GM19438 (cell line): ENCODE data around the gene ITPK1.
"Not testable (repeated sequence)": the region's sequence is repeated elsewhere in the genome, so short reads cannot be mapped to it uniquely, and the experiment has no call there.

ENCODE experiments used
- ATAC-seq: cut with Tn5 transposase; IDR thresholded peaks from one replicate; pipeline ENCODE4 v1.9.1; 2021; ENCODE audit warnings: low read depth; ENCODE audit not compliant: unreplicated experiment

ITPK1 gene

GRCh38 chr14:93105856-93106255 is 9.9 kb downstream of the ITPK1 start:
- not testable (repeated sequence) for ATAC-seq

- no peak for ATAC-seq
These were observed 10.4 kb downstream of the ITPK1 start for GRCh38 chr14:93105362-93105761.

DNA sequence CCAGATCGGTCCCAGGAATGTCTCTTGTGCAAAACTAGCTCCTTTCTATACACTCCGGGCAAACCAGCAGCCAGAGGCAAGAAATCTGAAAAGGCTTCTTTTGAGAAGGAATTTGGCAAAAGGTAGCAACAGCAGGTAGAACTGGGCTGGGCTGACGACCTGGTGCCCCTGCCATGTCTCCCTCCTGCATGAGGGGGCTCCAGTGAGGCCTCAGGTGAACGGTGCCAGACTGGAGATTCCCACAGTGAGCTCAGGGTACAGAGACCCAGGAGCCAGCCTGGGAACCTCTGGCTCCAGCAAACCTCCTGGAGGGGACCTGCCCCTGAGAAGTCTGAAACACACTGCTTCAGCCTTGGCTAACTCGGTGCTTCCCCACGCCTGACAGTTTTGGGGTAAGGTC is 10.8 kb downstream of the ITPK1 start:
- no peak for ATAC-seq

- ATAC-seq = peak; percentile 89
These were observed 12.2 kb downstream of the ITPK1 start for GRCh38 chr14:93103392-93104080.

DNA sequence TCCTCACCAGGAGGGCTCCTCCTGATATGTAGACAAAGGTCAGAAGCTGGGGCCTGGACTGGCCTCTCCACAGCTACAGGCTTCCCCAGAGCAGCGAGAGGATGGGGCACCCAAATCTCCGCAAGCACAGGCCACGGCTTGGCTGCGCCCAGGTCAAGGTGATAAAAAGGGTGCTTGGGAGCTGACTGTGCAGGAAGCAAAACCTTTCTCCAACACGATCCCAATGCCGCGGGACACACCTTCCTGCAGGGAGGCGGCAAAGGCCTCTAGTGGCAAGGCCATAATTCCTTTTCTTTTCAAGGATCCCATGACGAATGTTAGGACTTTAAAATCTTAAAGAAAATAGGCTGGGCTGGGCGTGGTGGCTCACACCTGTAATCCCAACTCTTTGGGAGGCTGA is 13.6 kb downstream of the ITPK1 start:
- no peak for ATAC-seq

GRCh38 chr14:93101181-93101580 is 14.5 kb downstream of the ITPK1 start:
- no peak for ATAC-seq

DNA sequence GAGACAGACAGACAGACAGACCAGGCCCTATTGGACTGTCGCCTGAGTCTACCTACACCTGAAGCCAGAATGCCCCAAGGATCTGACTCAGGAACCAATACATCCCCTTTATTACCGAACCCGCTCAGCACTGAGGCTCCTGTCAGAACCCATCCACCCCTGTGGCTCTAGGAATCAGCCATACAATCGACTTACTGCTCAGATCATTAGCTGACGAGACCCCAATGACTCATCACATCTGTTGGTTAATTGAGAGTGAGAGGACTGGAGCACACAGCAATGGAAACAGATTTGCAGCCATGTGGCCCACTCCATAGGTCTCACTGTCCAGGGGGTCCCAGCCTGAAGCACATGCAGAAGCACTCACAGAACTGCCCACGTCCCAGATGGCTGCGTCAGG is 15.2 kb downstream of the ITPK1 start:
- ATAC-seq = no peak

DNA sequence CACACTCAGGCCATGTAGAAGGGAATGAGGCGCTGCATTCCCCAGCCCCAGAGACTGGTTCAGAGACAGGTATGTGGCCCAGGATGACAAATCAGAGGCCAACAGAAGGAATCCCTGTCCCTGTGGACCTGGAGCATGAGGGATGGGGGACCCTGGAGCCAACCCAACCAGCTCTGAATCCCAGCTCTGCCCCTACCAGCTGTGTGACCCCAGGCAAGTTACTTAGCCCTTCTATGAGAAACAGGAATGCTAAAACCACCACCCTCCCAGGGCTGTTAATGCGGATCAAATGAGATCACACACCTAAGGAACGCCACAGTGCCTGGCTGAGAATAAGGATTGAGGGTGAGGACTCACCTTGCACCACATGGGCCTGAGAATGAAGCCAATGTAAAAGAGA is 15.6 kb downstream of the ITPK1 start:
- ATAC-seq = no peak

- ATAC-seq = no peak
These were observed 16.1 kb downstream of the ITPK1 start for GRCh38 chr14:93099643-93100042.

GRCh38 chr14:93099196-93099595 is 16.5 kb downstream of the ITPK1 start:
- ATAC-seq = no peak

- no peak for ATAC-seq
These were observed 18.9 kb downstream of the ITPK1 start for GRCh38 chr14:93096691-93097322.

DNA sequence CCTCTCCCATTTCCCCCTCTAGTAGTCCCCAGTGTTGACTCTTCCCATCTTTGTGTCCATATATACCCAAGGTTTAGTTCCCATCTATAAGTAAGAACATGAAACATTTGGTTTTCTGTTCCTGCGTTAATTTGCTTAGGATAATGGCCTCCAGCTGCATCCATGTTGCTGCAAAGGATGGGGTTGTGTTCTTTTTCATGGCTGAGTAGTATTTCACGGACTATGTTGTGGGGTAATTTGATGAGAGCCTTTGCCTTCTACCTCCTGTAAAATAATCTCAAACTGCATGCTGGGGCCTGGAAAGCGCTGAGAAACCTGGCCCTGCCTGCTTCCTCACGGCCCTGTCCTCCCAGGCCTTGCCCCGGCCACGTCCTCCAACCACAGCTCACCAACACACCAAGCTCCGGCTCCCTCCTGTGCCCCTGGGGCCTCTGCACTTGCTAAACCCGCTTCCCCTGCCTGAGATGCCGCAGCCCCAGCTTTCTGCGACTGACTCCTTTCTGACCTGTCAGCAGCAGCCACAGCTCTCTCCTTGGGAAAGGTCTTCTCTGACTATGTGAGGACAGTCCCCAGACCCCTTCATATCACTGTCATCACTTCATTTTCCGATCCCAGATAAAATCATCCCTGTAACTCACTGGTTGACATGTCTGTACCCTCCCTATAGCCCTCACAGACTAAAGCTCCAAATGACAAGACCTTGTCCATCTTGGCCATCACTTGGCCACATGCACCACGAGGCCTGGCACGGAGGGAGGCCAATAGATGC is 19.8 kb downstream of the ITPK1 start:
- ATAC-seq = no peak

GRCh38 chr14:93094121-93094918 is 21.4 kb downstream of the ITPK1 start:
- ATAC-seq = no peak

GRCh38 chr14:93092606-93093556 is 22.8 kb downstream of the ITPK1 start:
- no peak for ATAC-seq

DNA sequence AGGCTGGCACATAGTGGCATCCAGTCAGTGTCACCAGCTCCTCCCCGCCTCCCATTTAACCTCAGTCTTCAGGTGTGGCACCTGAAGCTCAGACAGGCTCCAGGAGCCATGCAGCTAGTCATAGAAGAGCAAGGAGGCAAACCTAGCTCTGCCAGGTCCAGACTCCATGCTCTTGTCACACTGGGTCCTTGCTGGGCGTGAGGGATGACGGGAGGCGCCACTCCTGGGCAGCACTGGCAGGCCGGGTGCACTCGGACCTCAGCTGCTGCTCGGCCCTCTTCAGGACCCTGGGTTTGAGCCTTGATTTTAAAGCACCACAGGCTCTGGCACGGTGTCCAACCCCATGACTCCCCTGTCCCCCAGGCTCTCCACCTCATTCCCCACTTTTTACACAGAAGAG is 24.1 kb downstream of the ITPK1 start:
- no peak for ATAC-seq

- ATAC-seq = no peak
These were observed 24.7 kb downstream of the ITPK1 start for GRCh38 chr14:93090826-93091555.

GRCh38 chr14:93089521-93090269 is 26.0 kb downstream of the ITPK1 start:
- no peak for ATAC-seq

DNA sequence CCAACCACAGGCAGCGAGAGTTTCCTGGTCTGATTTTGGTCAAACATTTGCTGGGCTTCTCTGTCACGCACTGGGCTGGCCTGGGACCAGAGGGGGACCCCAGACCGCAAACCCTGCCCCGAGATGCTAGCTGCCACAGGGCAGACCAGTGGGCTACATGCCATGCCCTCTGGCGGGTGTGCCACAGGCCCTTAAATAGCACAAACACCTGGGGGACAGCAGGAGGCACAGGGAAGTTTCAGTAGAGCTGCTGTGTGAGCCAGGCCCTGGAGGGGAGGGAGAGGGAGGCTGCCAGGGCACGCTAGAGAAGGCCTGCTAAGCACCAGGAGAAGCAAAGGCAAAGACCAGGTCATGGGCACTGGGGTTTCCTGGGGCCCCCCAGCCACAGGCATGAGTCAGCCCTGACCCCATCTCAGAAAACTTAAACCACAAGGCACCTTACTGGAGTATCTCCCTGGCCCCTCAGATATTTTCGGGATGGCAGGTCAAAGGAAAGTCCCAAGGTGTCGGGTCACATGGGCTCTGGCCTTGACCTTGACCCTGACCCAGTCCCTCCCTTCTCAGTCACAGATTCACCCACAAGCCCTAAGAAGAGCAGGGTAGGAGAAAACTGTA is 29.2 kb downstream of the ITPK1 start:
- ATAC-seq = peak; percentile 70
